Ecto neural progenitor cell (in vitro differentiated cells): ENCODE results near the gene ZHX3.

Source experiments
- DNase-seq: peaks from one replicate; pipeline ENCODE4 v3.0.0-alpha.2; 2018; ENCODE audit warnings: low spot score

ZHX3 gene

GRCh38 chr20:41222703-41223102, 94.8 kb downstream of the ZHX3 start:
- no peak for DNase-seq

- DNase-seq, result no peak
Observed at GRCh38 chr20:41222296-41222695, 95.2 kb downstream of the ZHX3 start.

GRCh38 chr20:41221614-41222218, 95.8 kb downstream of the ZHX3 start:
- no peak for DNase-seq

GRCh38 chr20:41219824-41220223, 97.7 kb downstream of the ZHX3 start:
- DNase-seq, result no peak

GRCh38 chr20:41218466-41218865, 99.1 kb downstream of the ZHX3 start:
- DNase-seq, result no peak

- no peak for DNase-seq
Observed at GRCh38 chr20:41217422-41217821, 100.1 kb downstream of the ZHX3 start.

- DNase-seq, result no peak
Observed at GRCh38 chr20:41214666-41215065, 102.9 kb downstream of the ZHX3 start.

- DNase-seq, result no peak
Observed at GRCh38 chr20:41214202-41214601, 103.3 kb downstream of the ZHX3 start.

GRCh38 chr20:41213150-41213820, 104.2 kb downstream of the ZHX3 start:
- no peak for DNase-seq

- no peak for DNase-seq
Observed at GRCh38 chr20:41205313-41205712, 112.2 kb downstream of the ZHX3 start.

- DNase-seq, result no peak
Observed at GRCh38 chr20:41204304-41205265, 112.9 kb downstream of the ZHX3 start.

GRCh38 chr20:41203660-41204059, 113.9 kb downstream of the ZHX3 start:
- no peak for DNase-seq

GRCh38 chr20:41202426-41202825, 115.1 kb downstream of the ZHX3 start:
- DNase-seq, result no peak

GRCh38 chr20:41201760-41202159, 115.8 kb downstream of the ZHX3 start:
- DNase-seq, result no peak

GRCh38 chr20:41200446-41201202, 116.9 kb downstream of the ZHX3 start:
- no peak for DNase-seq

GRCh38 chr20:41198443-41198842, 119.1 kb downstream of the ZHX3 start:
- DNase-seq, result no peak

- no peak for DNase-seq
Observed at GRCh38 chr20:41196653-41197225, 120.8 kb downstream of the ZHX3 start.

GRCh38 chr20:41192575-41192974, 125.0 kb downstream of the ZHX3 start:
- DNase-seq, result no peak

- DNase-seq, result no peak
Observed at GRCh38 chr20:41191562-41192500, 125.7 kb downstream of the ZHX3 start.

GRCh38 chr20:41187668-41188067, 129.9 kb downstream of the ZHX3 start:
- no peak for DNase-seq
